GM19438 (cell line): Measurements from ENCODE around the gene KIAA0040.

ENCODE experiments used
- ATAC-seq: cut with Tn5 transposase; IDR thresholded peaks from one replicate; pipeline ENCODE4 v1.9.1; 2021; ENCODE audit warnings: low read depth; ENCODE audit not compliant: unreplicated experiment

The KIAA0040 gene

GRCh38 chr1:175145899-175146528 is 46.6 kb downstream of the KIAA0040 start:
- no peak for ATAC-seq

DNA sequence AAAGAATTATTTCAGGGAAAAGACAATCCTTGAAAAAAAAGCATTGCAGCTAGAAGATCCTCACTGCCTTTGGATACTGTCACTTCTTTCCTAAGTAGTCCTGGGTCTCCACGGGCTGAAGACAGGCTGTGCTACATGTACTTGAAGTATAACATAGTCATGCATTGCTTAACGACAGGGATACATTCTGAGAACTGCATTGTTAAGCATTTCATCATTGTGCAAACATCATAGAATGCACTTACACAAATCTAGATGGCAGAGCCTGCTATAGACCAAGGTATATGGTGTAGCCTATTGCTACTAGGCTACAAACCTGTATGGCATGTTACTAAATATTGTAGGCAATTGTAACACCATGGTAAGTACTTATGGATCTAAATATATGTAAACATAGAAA is 54.0 kb downstream of the KIAA0040 start:
- ATAC-seq: no peak

GRCh38 chr1:175137369-175137768 is 55.2 kb downstream of the KIAA0040 start:
- no peak for ATAC-seq

- ATAC-seq: no peak
These were observed 56.3 kb downstream of the KIAA0040 start for GRCh38 chr1:175136246-175136645.

DNA sequence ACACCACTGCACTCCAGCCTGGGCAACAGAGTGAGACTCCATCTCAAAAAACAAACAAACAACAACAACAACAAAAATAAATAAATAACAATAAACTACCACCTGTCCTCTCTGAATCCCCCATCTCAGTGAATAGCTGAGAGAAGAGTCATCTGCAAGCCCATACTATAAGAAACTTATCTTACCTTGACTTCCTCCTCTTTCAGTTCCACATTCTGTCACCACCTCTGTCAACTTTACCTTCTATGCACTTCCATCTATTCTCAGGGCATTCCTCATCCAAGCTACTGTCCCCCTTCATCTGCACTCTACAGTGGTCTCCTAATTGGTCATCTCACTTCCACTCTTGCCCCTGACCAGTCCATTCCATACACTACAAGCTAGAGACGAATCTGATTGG is 58.1 kb downstream of the KIAA0040 start:
- ATAC-seq: no peak

DNA sequence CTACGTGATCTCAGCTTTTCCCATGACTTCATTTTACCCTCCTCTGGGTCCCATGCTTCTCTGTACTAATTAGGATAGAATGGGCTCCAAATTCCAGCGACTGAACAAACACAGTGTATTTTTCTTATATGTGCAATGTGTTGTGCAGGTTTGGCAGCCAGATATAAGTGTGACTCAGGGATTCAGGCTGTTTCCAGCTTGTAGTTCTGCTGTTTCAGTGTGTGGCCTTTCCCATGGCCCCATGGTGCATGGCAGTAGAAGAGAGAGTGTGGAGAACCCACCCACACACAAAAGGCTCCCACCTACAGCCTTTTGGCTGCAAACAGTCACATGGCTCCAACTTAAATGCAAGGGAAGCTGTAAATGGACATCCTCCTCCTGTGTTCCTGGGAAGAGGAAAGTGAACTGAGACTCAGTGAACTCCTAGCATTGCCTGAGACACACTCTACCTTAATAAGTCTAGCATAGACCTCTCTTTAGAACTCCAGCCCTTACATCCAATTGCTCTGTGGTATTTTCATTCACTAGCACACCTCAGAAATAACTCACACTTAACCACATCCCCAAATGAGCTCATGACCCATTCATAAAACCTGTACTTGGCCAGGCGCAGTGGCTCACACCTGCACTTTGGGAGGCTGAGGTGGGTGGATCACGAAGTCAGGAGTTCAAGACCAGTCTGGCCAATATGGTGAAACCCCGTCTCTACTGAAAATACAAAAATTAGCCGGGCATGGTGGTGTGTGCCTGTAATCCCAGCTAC is 58.7 kb downstream of the KIAA0040 start:
- ATAC-seq: no peak

DNA sequence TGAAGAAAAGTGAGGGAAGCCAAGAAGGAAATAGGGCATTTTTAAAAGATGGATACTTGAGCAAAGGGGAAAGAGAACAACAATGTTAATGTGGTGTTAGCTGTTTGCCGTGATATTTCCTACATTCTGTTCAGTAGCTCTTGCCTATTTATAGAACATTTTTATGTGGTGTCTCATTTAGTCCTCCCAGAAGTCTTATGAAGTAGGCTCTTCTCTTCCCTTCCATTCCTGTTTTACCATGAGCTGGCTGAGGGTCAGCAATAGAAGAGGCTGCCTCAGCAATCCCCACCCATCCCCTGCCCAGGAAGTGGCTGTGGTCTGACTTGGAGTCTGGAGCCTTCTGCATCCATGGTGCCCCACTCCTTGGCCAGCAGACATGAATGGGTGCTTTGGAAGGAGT is 60.1 kb downstream of the KIAA0040 start:
- ATAC-seq: no peak

DNA sequence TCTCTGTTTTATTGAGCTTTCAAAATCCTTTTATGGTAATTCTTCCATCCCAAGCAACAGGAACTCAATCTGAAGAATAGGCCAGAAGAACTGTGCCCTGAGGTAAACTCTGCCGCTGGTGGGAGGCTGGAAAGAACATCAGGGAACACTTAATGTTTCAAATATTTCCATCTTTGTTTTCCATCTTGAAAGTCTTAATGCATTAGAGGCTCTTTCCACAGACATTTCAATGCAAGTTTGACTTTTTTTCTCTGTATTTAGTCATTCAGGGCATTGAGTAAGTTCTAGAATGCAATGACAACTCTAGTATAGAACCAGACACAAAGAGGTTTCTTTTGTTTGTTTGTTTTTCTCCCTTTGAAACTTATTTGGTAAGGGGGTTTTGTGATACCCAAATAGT is 61.5 kb downstream of the KIAA0040 start:
- ATAC-seq: no peak

GRCh38 chr1:175130649-175131045 is 61.9 kb downstream of the KIAA0040 start:
- ATAC-seq: no peak

- no peak for ATAC-seq
These were observed 62.5 kb downstream of the KIAA0040 start for GRCh38 chr1:175129997-175130648.

GRCh38 chr1:175129644-175129996 is 63.0 kb downstream of the KIAA0040 start:
- ATAC-seq: no peak

DNA sequence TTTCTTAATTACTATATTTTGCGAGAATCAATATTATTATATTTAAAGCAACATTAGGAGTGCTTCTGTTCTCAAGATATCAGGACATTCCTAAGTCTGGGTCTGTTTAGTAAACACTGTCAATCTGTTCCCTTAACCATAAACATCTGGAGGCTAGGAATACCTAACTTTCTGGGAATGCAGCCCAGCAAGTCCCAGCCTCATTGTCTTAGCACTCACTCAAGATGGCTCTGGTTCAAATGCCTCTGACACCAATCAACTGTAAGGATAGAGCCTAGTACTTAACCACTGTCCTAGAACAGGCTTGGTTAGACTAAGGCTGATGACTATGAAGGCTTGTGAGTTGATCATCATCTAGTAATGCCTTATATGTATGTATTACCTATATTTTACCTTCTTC is 63.4 kb downstream of the KIAA0040 start:
- no peak for ATAC-seq

DNA sequence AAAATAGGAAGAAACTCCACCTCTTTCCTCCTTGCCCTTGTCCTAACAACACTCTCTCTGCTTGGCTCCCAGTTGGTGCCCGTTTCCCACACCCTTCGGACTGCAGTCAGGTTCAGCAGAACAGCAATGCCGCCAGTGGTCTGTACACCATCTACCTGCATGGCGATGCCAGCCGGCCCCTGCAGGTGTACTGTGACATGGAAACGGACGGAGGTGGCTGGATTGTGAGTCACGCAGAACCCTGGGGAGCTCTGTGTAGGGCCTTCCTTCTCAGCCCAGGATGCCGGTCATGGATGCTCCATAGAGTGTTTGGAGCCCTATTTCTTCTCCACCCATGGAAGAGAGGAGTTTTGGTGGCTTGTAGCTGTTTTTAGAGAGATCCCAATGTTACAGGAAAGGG is 64.1 kb downstream of the KIAA0040 start:
- ATAC-seq: no peak

DNA sequence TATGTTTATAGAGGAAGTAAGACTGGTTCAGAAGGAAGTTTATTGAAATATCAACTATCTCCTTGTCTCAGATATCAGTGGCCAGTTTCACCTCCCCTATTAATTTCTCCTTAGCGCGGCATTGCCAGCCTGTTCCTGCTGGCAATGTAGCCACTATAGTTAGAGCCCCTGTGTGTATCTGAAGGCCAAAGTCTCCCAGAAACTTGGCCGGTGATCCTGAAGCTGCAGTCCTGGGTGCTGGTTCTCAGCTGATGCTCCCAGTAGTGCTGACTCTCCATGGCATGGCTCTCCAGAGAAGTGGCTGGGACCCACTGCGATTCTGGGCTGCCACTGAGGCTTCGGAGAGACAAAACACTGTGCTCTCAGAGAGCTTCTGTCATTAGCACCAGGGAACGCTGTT is 65.0 kb downstream of the KIAA0040 start:
- no peak for ATAC-seq

DNA sequence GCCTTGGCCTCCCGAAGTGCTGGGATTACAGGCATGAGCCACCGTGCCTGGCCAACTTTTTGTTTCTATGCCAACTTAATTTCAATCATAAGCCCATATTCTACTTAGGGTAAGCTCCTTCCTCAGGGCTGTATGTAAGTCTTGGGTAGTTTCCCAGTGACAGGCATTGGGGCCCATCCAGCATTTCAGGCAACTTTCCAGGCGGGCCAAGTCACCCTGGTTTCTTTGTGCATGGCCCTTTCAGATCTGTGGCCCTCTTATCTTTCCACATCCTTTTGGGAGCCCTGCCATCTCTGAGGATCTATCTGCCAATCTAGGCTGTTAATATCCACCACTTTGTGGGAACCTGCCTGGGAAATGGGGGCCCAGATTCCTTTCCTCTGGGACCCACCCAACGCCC is 66.2 kb downstream of the KIAA0040 start:
- no peak for ATAC-seq

- no peak for ATAC-seq
These were observed 67.7 kb downstream of the KIAA0040 start for GRCh38 chr1:175124861-175125260.

DNA sequence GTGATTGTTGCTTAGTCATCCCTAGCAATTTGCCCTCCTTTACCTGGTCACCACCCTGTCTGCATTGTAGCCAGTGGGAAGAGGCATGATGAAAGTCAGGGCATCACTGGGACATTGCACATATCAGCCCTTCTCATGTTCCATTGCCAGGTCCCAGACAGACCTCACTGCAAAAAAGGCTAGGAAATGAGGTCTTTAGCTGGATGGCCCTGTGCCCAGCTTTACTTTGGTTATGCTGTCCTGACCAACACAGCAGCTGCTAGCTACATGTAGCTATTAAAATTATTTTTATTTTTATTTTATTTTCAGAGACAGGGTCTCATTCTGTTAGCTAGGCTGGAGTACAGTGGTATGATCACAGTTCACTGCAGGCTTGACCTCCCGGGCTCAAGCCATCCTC is 72.1 kb downstream of the KIAA0040 start:
- no peak for ATAC-seq

DNA sequence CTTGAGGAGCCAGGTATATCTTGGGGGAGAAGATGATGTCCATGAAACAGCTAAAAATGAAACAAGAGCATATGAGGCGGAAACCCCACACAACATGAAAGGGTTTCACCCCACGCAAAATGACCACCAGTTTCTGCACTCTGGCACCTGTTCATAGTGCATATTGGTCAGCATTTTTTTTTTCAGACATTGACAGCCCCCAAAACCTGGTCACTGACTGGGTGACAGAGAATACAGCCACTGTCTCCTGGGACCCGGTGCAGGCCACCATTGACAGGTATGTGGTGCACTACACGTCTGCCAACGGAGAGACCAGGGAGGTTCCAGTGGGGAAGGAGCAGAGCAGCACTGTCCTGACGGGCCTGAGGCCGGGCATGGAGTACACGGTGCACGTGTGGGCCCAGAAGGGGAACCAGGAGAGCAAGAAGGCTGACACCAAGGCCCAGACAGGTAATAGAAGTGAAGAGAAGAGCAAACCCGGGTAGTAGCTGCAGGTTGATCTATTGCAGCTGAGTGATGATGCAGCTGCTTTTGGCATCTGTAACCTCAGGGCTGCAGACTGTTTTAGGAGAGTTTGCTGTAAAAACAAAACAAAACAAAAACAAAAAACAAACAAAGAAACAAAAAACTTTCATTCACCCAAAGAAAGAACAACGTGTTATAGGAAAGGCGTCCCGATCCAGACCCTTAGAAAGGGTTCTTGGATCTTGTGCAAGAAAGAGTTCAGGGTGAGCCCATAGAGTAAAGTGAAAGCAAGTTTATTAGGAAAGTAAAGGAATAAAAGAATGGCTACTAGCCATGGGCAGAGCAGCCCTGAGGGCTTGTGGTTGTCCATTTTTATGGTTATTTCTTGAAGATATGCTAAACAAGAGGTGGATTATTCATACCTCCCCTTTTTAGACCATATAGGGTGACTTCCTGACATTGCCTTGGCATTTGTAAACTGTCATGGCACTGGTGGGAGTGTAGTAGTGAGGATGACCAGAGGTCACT is 73.9 kb downstream of the KIAA0040 start:
- no peak for ATAC-seq

GRCh38 chr1:175116903-175117302 is 75.7 kb downstream of the KIAA0040 start:
- ATAC-seq: no peak

- no peak for ATAC-seq
These were observed 76.3 kb downstream of the KIAA0040 start for GRCh38 chr1:175116210-175116798.
